HL-60/S4 treated with phorbol 12-myristate 13-acetate at 8.2 ng/mL for 4 days and 3 days (cell line): ENCODE results near the gene MGME1.

Experiments used
- in situ Hi-C: fragments of 300-500 bp; cut with MboI; formaldehyde crosslinking; loops from 2 replicates; pipeline ENCODE4 v1.15.0; 2022; ENCODE audit warnings: low sequenced_read_pairs

Gene MGME1

DNA sequence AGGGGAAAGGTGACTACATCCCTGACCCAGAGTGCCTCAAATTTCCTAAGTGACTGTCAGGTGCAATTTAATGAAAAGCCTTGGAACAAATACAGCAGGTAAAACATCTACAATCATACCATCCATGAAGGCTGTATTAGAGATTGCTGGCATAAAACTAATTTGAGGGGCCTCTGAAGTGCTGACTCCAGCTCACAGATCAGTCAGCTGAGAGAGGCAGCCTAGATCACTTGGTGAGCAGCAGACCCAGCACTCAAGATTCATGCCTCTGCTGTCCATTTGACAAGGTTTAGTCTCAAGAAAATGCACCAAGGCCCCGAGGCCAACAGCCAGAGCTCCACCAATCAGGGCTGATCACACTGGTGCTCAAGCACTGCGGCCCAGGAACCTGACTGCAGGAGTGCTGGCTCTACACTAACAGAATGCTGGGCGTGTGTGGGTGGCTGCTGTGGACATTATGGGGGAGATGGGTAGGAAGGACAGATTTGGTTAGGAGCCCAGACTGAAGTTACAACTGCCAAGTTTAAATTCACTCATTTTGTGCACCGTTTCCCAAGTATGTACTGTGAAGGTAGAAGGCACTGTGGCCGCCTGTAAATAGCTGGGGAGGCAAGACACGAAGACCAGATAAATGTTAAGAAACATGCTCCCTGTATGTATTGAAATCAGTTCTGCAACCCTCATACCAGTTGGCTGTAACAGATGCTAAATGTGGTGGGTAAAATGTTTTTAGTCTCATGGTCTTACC, 28.4 kb upstream of the MGME1 start:
- in situ Hi-C loops, result no loop called here

DNA sequence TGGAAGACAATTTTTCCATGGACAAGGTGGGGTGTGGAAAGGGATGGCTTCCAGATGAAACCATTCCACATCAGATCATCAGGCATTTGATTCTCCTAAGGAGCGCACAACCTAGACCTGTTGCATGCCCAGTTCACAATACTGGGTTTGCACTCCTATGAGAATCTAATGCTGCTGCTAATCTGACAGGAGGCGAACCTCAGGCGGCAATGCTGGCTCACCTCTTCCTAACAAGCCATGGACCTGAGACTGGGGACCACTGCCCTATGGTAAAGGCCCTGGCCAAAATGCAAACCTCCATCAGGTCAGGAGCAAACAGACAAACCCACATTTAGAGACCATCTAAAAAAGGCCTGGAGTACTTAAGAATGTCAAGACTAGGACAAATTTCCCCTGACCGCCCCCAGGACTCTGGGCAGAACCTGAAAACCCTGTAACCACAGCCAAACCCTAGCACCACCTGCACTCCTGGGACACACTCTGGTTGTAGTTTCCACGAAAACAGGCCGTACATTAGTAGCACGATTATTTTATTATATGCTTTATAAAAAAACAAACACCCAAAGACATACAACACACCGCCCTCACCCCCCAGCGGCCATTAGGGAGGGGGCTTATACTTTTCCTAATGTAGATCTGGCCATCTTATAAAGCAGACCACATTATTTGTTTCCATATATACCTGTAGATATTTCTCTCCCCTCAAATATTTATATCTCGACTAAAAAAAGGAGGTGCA, 27.6 kb upstream of the MGME1 start:
- in situ Hi-C loops, result no loop called here

- in situ Hi-C loops, result no loop called here
These were observed 27.0 kb upstream of the MGME1 start for GRCh38 chr20:17941826-17942196.

DNA sequence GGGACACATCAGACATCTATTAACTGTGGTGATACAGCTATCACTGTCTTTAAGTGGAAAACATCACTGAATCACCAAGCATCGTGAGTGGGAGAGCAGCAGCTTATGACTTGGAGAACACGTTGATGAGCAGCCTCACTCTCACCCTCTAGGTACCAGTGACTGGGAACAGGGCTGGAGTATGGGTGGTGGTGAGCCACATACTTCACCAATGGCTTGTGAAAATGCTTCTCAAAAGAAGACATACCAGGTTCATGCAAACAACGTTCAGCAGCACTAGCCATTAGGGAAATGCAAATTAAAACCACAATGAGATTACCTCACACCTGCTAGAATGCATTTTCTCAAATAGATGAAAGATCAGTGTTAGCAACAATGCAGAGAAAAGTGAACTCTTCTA, 25.5 kb upstream of the MGME1 start:
- in situ Hi-C loops, result no loop called here

DNA sequence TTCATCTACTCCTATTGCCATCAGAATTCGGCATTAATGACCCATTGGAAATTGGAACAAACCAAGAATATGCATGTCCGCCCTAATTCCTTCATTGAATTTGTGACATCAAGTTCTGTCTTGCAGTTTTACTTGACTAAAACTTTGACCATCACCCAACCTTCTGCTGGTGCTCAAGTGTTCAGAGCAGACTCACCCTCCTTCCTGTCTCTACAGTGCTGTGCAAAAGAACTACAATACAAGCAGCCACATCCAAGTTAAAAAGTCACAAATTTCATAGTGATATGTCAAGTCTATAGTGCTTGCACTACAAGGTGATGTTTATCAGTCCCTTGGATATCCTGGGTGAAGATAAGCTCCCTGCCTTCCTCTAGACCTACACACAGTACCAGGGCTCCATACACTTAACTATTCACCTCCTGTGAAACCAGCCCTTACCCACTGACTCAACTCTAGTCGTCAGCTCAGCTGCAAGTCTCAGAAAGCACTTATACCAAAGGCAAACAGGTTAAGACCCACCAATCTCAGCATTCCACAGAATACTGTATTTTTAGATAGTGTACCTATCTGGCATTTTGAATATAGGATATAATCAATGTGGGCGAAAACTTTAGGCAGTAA, 23.9 kb upstream of the MGME1 start:
- in situ Hi-C loops, result no loop called here

DNA sequence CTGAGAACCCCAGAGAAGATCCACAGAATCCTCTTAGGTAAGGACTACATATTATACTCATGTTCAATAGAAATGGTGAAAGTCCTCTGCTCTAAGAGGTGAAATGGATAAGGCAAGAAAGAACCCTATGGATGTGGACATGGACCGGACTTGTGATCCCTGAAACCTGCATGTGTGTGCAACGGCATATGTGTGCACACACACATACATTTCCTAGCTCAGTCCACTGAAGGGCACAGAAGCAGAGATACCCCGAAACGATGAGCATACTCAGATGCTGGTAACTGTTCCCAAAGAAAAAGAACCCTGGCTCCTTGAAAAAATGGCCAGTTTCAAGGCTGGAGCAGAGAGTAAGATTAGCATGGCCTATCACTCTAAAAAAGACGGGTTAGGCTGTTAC, 22.8 kb upstream of the MGME1 start:
- in situ Hi-C loops, result no loop called here

- in situ Hi-C loops, result no loop called here
These were observed 22.0 kb upstream of the MGME1 start for GRCh38 chr20:17946572-17947473.

DNA sequence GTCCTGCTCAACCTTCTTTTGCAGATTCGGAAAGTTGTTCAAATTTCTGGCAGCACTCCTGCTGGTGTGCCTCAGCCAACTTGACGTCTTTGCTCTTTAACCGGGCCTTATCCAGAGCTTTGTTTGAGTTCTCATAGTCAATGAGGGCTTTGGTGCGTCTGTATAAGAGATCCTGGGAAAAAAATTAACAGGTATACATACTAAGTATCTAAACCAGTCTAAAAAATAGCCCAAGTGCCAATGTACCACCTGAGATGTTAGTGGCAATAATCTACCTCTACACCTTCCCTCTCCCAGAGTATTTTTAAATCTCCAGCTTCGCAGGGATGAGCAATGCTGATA, 21.4 kb upstream of the MGME1 start:
- in situ Hi-C loops, result no loop called here

DNA sequence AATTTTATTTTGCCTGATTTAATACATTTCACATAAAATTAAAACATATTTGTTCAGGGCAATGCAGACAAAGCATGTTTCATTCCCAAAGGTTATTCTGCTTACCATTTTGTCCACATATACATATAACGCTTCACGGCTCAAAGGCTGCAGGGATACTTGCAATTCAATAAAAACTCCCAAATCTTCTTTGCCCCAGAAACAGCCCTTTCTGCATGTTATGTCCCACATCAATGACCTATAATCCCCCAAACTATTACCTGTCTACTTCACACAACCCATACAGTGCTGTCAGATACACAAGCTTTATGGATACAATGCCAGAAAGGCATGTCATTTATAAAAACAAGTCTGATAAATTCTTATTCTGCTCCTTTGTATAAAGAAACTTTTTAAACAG, 20.4 kb upstream of the MGME1 start:
- in situ Hi-C loops, result no loop called here

DNA sequence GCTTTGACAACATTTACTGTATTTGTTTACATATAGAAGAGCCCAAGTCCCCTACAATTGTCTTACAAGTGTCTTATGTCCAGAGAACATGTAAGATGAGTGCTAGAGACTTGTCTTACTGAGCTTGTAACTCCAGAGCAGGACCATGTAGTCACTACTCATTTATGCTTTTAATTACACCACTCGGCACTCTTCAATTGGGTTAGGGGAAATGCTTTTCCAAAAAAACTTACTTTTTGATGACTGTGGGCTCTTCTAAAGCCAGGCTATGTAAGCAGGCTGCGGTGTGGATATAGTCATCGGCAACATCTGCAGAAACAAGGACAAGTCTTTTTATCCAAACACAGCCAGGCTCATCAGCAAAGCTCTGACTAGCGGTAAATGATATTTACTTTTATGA, 18.9 kb upstream of the MGME1 start:
- in situ Hi-C loops, result no loop called here

DNA sequence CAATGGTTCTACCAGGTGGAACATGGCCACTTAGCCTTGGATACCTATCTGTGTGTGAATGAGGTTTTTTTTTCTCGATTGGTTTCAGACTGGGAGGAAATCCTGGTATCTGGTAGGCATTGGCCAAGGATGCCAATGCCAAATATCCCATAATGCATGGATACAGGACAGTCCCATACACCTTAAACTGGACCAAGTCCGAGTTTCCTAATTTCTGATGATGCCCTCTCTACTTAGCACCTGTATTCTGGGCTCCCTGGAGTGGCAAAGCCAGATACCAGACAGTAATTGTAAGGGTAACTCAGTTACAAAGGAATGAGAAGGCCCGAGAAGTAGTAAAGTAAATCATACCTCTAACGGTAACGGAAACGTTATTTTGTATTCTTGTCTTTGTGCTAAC, 18.1 kb upstream of the MGME1 start:
- in situ Hi-C loops, result no loop called here

- in situ Hi-C loops, result no loop called here
These were observed 17.5 kb upstream of the MGME1 start for GRCh38 chr20:17951323-17951722.

- in situ Hi-C loops, result no loop called here
These were observed 15.8 kb upstream of the MGME1 start for GRCh38 chr20:17952692-17953684.

GRCh38 chr20:17953935-17954334, 14.9 kb upstream of the MGME1 start:
- in situ Hi-C loops, result no loop called here

DNA sequence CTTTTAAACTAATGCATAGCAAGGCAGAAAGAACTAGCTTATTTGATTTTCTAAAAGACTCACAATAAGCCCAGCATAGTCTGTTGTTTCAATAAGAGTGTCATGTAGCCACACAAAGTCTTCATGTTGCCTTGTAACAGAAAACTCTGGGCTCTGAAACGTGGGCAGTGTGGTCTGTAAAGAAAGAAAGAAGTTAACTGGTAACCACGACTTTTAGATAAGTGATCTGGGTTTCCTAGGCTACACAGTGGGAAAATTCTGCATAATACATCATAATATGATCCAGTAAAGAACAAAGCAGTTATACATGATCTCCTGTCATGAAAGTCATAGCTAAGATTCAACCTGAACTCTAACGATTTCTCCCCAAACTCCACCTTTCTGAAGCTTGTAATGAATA, 13.5 kb upstream of the MGME1 start:
- in situ Hi-C loops, result no loop called here

GRCh38 chr20:17956099-17956685, 12.6 kb upstream of the MGME1 start:
- in situ Hi-C loops, result no loop called here

DNA sequence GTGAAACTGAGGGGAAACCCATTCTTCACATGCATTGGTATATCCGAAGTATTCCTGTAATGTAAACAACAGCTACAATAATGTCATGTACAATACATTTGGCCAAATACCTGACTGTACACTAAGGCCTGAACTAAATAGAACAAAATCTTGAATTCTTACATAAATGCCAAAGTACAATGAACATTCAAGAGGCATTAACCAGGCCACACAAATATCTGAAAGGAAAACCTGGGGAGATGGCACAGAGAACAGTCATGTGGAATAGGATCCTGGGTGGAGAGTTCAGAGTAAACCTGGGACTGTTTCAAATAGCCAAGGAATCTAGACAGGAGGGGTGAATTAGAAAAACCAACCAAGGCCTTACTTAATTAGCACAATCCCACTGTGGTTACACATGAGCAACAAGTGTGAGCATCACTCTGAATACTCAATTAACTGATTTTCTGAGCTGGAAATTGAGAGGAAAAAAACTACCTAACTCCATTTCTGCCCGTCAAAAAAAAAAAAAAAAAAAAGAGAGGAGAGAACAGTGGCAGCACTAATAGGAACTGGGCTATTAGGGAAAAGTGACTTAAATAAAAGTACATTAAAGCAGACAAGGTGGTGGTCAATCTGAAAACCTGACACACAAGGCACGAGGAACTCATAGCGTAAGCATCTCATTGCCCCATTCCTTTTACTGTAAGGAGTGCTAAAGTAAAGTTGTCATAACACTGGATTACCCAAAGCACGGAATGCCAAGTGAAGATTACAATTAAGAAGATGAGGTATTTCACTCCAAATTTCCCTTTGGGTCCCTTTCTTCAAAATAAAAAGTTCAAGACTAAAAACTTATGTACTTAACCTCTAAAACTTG, 11.1 kb upstream of the MGME1 start:
- in situ Hi-C loops, result no loop called here

DNA sequence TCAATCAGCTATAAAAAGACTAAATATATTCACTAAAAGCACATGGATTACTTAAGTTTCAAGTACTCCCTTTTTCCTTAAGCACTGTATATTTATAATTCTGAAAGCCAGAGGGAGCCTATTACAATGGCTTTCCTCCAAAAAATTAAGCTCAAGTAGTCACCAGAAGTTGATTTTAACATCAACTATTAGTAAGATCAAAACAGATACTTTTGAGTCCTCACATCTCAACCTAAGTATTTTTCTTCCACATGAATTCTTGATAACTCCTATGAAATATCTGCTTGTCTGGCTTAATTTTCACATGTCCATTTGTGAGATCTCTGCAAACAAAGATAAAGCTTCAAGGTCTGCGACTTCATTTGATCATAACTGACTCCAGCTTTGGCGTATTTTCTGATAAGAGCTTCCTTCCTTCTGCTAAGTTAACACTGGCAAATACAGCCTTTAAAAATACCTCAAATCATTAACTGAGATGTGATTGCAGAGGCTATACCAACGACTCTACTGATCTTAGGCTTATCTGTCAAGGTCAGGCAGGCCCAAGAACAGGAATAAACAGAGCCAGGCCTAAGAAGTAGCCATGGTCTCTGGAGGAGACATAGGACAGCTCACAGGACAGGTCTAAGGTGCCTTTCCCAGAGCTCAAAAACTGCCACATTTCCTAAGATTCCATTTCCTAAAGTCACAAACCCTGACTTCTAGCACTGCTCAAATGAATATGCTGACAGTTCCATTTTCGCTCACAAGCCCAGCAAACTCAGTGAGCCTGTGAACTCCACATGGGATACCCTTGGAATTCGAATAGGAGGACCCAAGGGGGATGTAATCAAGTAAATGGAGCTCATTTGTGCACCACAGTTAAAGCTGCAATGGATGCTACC, 10.2 kb upstream of the MGME1 start:
- in situ Hi-C loops, result no loop called here
